GM18502 (cell line): ENCODE measurements around the gene RBMS1.
A peak's percentile ranks its signal among the peaks of the same experiment; 100 is the strongest.

Experiments used
- ATAC-seq: cut with Tn5 transposase; IDR thresholded peaks from one replicate; pipeline ENCODE4 v1.9.1; 2021; ENCODE audit warnings: mild to moderate bottlenecking; ENCODE audit not compliant: unreplicated experiment, poor library complexity

Gene RBMS1

DNA sequence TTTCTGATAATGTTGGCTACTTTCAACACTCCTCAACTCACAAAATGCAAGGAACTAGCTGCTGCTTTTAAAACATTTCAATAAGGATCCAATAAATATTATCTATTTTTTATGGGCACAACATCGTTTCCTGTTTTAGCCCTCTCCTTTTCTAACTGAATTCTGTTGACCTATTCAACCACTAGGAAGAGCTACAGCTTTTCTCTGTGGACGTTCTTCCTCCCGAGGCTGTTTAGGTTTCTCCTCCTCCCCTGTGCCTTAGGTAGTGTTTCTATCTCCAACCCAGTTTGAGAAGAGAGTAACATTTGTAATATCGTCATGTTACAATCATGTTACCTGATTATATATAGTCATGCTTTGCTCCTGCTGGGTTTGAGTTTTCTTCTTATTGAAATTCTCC is 202.2 kb downstream of the RBMS1 start:
- ATAC-seq, result no peak

DNA sequence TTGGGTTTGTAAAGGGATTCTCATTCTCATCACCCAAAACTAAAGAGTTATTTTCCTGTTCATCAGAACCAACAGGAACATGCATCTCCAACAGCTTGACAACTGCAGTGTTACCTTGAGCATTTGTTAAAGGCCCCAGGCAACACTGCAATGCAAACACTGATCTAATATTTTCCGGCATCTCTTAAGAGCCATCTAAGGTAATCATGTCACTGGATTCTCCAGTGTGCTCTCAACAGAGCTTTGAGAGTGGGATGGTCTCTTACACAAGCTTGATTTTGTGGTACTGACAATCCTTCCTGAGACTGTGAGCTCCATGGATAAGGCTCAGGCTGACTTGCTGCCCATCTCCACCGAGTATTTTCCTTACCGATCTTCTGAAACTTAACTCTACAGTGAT is 203.0 kb downstream of the RBMS1 start:
- ATAC-seq, result no peak

DNA sequence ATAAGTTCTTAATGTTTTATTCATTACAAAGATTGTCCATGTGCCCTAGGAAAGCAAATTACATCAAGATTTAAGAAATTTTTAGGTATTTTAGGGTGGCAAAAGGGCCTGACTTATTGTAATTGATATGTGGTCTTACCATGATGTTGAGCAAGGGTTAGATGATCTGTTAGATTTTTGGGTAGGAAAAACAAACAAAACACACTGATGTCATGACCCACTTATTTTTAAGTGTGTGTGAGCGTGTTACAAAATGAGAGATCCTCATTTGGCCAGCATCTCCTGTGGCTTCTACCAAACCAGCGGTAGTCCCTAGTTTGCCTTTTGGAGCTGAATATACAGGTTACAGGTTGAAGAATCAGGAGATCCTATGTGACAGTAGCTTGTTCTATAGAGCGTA is 203.8 kb downstream of the RBMS1 start:
- no peak for ATAC-seq

DNA sequence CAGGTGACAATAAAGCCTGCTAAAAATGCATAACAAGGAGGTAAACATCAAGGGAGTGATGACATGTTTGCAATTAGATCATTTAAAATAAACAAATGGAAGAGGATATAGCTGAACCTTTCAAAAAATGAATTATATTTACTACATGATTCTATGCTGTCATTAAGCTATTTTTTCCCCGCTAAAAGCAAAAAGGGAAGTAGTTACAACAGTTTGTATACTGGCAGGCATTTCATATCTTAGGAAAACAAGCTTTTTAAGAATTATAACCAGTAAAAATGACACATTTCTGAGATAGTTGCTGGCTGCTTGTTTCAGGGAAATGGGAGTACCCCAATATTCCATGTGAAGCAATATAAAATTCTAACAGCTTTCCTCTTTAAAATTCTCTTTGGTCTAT is 204.5 kb downstream of the RBMS1 start:
- no peak for ATAC-seq

DNA sequence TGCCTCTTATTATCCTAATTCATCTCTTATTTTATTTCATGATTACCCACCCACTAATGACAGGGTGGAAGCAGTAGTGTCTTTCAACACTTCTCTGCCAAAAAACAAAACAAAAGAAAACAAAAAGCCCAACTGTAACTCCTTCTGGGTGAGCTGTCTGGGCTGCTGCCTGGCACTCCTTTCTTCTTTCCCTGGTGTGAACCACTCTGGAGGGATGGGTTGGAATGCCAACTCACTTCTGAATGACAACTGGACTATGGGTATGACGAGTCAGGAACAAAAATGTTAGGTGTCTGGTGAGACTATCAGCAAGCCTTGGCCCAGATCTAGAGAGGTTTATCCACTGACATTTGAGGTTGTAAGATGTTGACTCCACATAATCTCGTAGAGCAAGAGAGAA is 205.3 kb downstream of the RBMS1 start:
- ATAC-seq, result no peak

DNA sequence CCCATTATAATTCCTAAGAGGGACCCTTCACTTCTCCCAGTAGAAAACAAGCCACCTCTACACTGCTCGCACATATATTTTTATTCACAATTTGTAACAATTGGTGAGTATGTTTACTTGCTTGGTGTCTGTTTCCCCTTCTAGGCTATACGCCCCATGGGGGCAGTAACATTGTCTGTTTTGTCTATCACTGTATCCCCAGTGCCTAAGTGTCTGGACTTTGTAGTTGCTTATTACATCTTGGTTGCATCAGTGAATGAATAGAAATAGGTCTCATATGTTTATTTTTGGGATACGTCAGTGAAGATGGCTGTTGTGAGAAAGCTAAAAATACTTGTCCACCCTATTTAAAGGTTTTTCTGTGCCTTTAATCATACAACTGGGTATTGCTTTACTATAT is 206.1 kb downstream of the RBMS1 start:
- no peak for ATAC-seq

DNA sequence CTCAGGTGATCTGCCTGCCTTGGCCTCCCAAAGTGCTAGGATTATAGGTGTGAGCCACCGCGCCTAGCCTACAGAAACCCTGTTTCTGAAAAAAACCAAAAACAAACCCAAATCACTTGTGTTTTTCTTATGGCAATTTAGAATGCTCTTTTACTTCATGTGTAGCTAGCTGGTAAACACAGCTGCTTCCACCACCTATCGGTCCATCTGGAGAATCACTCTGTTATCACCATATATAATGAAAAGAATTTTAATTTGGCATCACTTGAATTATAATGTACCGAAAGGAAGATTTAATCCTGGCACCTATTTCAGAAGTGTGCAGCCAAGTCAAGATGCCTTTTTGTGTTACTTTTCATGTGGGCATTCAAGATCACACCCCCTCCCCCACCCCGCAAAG is 207.1 kb downstream of the RBMS1 start:
- no peak for ATAC-seq

DNA sequence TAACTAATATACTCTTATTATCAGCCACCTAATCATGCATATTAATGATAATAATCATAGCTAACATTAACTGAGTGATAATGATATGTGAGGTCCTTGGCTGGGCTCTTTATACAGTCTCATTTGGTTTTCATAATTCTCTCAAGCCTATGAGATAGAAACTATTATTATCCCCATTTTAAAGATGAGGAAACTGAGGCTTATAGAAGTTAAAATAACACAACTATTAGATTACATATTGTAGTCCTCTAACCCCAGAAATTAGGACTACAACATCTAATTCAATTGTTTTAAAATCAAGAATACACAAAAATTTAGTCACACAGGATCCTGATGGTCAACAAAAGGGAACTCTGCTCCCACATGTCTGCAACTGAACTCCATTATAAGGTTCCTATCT is 209.9 kb downstream of the RBMS1 start:
- no peak for ATAC-seq

DNA sequence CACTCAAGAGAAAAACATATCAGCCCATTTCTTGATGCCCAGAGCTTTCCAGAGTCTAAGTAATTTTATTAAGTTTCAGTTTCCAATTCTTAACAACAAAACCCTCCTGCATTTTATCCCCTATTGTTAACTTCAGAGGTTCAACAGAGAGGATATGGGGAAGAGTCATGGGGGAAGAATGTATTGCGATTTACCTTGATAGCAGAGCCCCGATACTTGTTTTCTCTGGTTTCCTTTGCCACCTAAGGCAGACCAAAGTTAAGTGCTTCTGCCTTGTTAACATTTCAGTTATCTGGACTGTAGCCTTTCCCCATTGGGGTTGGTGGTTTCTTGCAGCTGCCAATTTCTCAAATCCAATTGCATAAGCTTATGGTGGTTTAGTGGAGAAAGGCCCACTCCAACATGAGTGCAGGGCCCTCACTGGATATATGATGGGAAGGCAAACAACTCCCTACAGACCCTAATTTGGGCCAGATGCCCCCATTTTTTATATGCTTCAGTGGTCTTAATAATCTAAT is 211.5 kb downstream of the RBMS1 start:
- no peak for ATAC-seq

DNA sequence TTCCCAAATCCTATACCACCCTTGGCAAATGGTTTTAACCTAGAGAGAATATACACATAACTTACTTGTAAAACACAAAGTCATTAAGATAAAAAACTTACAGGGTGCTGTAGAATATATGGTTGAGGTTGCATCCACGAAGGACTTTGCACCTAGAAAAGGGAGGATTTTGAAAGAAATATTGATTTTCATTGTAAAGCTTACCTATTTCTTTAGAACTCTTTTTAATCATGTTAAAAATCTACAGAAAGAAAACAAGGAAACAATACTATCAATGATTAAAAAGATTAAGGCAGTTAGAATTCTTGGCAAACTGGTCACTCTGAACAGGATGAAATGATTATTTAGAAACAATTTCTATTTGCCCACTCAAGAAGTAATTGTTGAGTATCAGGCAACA is 212.4 kb downstream of the RBMS1 start:
- no peak for ATAC-seq

DNA sequence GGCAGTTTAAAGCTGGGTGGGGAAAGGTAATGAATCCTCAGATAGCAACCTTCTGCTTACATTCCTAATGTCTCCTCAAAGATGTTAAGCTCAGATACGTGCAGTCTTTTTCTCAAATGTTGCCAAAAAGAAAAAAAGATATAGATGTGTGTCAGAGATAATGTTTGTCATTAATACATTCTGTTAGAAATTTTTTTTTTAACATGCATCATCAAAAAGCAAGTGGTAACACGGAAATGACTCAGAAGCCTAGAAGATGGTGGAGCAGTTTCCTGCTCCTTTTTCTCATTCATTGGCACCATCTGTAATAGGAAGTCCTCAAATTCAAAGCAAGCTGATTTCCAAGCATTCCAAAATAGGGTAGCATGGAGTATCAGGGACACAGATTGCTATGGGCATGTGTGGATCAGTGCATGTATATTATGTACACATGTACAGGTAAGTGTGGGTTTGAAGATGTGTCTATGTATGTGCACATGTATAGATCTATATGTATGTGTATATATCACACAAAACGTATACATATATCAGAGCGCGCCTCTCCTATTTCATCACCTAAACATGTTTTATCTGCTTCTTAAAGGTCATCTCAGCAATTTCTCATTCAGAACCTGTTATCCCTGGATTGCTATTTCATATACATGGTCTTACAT is 213.7 kb downstream of the RBMS1 start:
- no peak for ATAC-seq

DNA sequence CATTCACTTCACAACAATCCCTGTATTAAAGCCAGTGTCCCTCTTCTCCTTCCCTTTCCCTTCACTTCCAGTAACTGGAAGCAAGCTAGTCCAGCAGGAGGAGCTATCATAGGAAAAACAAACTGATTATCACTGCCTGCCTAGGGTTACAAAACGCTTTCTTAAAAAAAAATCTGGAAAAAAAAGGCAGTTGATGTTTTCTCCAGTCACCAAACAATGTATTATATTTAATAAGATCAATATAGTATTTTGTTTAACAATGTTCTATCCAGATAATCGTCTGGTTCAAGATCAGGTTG is 214.8 kb downstream of the RBMS1 start:
- no peak for ATAC-seq

DNA sequence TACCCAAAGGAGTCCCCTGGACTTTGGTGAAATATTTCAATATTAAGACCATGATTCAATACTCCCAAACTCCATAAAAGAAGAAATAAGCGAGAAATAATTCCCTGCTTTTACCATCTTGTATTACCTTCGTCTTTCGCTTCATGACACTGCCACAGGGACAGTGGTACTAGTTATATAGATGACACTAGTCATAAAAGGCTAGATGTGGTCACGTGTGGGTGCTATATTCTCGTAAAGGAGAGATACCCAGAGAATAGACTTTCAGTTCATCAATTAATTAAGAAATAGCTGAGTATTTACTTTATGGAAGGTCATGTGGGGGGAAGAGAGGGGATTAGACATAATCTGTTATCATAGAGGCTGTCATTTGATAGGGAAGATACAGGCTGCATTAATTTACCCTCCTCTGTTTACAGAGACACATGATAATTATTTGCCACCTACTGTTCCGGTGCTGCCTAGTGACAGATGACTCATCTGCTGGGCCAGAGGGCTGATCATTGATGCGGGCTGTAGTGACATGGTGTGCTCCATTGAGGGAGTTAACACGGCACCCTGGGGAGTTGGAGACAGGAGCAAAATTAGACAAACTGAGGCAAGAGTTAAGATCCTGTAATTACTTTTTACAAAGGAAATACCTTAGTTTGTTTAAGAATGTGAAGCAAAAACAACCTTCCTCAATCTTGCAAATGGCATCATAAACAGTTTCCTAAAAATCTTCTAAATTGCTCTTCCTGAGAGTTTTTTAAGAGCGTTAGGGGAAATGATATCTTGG is 215.3 kb downstream of the RBMS1 start:
- peak; percentile 82 for ATAC-seq

DNA sequence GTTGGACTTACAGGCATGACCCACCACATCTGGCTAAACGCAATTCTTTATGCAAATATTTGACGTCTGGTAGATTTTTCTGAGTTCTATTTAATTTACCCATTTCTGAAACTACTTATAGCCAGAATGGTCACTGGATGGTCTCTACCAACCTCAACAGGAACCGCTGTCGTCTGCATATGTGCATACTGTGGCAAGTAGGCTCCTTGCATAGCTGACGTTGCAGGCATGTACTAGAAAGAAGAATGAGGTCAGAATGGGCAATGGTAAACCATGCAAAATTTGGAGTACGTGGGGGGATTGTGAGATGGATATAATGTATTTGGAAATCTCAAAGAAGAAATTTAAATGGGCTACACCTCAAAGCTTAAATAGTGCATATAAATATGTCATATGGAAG is 216.5 kb downstream of the RBMS1 start:
- ATAC-seq, result no peak

DNA sequence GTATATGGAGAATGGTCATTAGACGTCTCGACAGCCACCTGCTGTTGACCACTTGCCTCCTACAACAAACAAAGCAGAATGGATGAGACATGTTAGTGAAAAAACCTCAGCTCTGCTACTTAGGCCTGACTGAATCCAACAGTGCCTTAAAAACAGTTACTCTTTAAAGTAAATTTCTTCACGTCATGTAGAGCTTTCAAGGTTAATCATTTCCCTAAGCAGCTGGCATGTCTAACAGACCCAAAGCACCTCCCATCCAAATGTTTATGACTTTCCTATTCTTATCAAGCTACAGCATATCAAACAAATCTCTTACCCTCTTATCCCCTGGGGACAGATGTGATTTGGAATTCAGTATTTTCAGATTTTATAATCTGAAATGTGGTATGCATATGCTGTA is 218.0 kb downstream of the RBMS1 start:
- ATAC-seq, result no peak

DNA sequence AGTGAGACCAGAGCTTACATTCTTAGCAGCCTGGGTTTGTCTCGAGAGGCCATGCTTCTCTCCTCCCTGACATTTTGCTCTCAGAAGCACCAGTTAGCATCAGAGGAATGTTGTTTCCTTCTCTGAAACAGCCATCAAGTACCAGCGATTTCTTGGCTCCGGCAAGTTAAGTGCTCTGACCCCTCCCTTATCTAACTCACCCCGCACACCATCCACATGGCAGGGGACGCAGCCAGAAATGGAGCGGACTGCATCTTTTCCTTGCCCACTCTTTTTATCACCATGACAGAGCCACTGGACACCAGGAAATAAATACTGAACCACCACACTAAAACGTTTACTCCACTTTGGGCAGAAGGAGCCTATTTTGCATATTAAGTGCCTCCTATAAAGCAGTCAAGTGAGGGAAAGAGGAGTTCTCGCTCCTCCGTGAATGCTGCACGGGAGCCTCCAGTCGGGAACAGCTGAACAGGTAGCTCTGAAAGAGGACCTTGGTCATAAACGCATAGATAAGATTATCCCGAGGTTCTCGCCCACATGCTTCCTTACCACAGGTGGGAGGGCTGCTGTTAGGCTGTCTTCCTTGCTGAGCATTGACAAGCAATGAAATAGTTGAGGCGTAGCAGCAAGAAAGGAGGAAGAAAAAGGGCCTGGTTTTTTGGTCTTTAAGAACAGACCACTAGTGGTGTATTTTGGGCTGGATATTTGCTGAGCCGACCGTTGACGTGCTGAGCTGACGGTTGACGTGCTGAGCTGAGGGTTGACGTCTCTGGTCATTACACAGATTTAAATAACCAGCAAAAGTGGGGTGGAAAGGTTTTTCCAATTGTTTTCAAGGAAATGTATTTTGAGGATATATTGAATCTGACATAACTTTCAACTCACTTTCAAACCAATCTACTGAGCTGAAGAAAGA is 222.2 kb downstream of the RBMS1 start:
- ATAC-seq, result no peak

DNA sequence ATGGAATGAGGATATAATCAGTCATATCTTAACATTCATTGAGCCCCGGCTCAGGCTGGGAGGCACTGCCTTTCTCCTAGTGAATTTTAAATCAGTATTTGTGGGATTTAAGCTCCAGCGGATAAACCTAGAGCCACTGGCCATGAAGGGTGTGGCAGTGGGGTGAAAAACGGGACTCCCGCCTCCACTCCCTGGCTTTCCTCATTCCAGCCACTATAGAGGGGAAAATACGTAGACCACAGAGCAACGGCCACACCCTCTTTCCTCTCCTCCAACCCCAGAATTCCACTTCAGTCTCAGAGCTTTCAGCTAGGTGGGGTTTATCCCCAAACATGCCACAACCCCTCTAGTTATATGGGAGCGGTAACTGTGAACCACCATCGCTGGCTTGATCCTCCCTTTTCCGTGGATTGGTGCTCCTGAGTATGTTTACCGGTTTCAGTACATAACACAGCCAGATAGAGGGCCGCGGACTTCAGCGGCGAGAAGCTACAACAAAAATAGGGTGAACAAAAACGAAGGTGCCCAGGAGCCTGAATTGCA is 223.0 kb downstream of the RBMS1 start:
- ATAC-seq, result no peak

DNA sequence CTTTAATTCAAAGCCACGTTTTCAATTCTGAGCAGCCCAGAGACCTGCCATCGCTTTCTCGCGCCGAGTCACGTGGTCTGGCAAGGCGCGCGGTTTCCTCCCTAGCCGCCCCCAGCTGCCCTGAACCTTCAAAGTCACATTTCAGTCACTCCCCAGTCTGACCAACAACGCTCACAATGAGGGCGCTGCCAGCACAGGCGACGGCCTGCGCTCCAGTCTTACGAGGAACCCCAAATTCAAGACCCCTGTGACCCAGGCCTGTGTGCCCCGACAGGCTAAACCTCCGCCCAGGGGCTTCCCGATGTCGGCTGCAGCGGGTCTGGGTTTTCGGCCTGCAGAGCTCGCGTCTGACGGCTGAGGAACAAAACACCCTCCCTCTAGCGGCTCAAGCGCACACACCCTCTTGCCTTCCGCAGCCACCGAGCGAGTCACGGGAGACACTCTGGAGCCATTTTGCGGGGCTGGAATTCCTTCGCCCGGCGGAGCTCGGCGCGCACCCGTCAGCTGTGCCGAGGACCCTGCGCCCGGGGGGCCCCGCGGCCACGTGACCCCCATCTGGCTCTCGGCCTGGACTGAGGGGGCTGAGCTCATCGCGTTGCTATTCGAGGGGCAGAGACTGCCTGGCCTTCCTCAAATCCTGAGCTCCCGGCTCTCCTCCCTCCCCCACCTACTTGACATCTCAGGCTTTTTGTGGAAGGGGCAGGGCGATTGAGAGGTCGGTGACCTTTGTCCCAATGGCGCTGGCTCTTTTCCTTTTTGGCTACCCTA is 223.6 kb downstream of the RBMS1 start:
- peak; percentile 98 for ATAC-seq

DNA sequence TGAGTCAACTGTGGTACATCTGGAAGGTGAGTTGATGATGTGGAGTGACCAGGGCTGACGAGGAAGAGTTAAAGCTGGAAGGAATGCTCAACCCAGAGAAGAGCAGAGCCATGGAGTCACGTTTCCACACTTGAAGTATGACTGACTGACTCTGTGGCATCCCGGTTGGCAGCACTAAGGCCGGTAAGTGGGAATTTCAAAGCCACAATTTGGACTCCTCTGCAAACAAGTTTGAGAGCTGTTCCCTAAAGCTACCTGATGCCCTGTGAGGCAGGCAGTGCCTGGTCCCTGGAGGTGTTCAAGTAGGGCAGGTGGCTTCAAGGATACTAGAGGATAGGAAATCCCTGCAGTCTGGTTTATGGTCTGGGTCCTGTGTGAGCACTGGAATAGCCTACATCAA is 224.2 kb downstream of the RBMS1 start:
- ATAC-seq, result no peak

DNA sequence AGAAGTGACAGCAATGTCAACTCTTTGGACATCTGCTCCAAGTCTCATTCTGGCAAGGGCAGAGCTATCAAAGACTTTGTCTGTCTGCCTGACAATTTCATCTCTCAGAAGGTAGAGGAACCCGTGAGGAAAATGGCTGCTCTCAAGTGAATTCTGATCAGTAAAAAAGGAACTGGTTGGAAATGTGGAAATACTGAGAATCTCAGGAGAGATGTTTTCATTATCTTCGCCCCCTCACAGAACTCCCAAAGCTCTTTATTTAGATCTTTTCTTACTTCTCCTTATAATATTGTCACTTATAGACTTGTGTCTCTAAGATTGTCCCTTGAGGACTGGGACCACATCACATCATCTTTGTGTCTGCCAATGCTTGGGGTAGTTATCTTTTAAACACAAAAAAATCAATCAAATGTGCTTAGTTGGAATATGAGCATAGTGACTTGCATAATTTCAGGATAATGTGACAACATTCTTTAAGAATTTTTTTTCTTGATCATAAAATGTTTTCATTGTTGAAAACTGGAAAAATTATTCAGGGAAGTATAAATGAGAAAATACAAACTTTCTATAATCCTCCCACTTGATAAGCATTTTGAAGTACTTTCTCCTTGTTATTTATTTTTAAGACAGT is 225.3 kb downstream of the RBMS1 start:
- ATAC-seq, result no peak
